WTC11 (cell line): Measurements from ENCODE around the gene DMD. TPM values are rescaled to one million over a fixed set of nuclear protein-coding genes. Genes with fewer than 3 reads are reported as not detected.

ENCODE experiments used
- ATAC-seq: fragments of 200-7000 bp; cut with Tn5 transposase; 2 replicates; pipeline ENCODE4 v1.10.0; 2021; ENCODE audit warnings: mild to moderate bottlenecking, moderate library complexity
- CTCF ChIA-PET: fragments of 300-600 bp; sonication (Branson Sonifier 250); formaldehyde crosslinking; loops from one replicate; lab custom pipeline; 2021; ENCODE audit warnings: antibody characterized with exemption; lab: Charles Lee
- POLR2A ChIA-PET: fragments of 350-600 bp; sonication (Branson Sonifier 250); formaldehyde crosslinking; loops from one replicate; lab custom pipeline; 2021; ENCODE audit warnings: antibody characterized with exemption; lab: Charles Lee
- DNase-seq: peaks from one replicate; pipeline ENCODE4 v3.0.0; 2021; ENCODE audit warnings: low spot score
- H3K27ac Mint-ChIP-seq: 2 replicates; pipeline ENCODE4 v1.8.0; 2021; ENCODE audit warnings: mixed read lengths
- H3K27me3 Mint-ChIP-seq: 2 replicates; pipeline ENCODE4 v1.8.0; 2021; ENCODE audit warnings: low read depth, mild to moderate bottlenecking, moderate library complexity, mixed read lengths
- H3K36me3 Mint-ChIP-seq: 2 replicates; pipeline ENCODE4 v1.8.0; 2021; ENCODE audit warnings: mixed read lengths
- H3K4me1 Mint-ChIP-seq: 2 replicates; pipeline ENCODE4 v1.8.0; 2022; ENCODE audit warnings: mixed read lengths
- H3K4me3 Mint-ChIP-seq: 2 replicates; pipeline ENCODE4 v1.8.0; 2021; ENCODE audit warnings: mild to moderate bottlenecking, moderate library complexity, mixed read lengths
- H3K9me3 Mint-ChIP-seq: 2 replicates; pipeline ENCODE4 v1.8.0; 2021; ENCODE audit warnings: mixed read lengths
- ARID4B ChIP-seq: sonication (generic); formaldehyde crosslinking; IDR thresholded peaks from 2 replicates; pipeline ENCODE4 v1.8.0; 2023; ENCODE audit warnings: missing genetic modification reagents, mild to moderate bottlenecking, borderline replicate concordance
- ATF2 ChIP-seq: sonication (generic); formaldehyde crosslinking; IDR thresholded peaks from 2 replicates; pipeline ENCODE4 v1.8.1; 2022; ENCODE audit warnings: low read depth, missing genetic modification reagents, borderline replicate concordance
- ATF6 ChIP-seq: sonication (generic); formaldehyde crosslinking; IDR thresholded peaks from 2 replicates; pipeline ENCODE4 v1.8.1; 2023; ENCODE audit warnings: mild to moderate bottlenecking, missing genetic modification reagents
- CBFB ChIP-seq: sonication (generic); formaldehyde crosslinking; IDR thresholded peaks from 2 replicates; pipeline ENCODE4 v1.8.1; 2022; ENCODE audit warnings: mild to moderate bottlenecking, low read depth, missing genetic modification reagents
- JAZF1 ChIP-seq: fragments of 250-450 bp; sonication (Bioruptor Pico); IDR thresholded peaks from 2 replicates; pipeline ENCODE4 v1.9.0; 2021; ENCODE audit warnings: moderate library complexity, mild to moderate bottlenecking, inconsistent platforms
- NFATC4 ChIP-seq: fragments of 250-450 bp; sonication (Bioruptor Pico); IDR thresholded peaks from 2 replicates; pipeline ENCODE4 v1.9.0; 2021; ENCODE audit warnings: mild to moderate bottlenecking
- PRDM15 ChIP-seq: sonication (generic); formaldehyde crosslinking; IDR thresholded peaks from 2 replicates; pipeline ENCODE4 v1.8.0; 2022; ENCODE audit warnings: missing genetic modification reagents
- RORB ChIP-seq: fragments of 250-450 bp; sonication (Bioruptor Pico); IDR thresholded peaks from 2 replicates; pipeline ENCODE4 v1.9.0; 2021; ENCODE audit warnings: mild to moderate bottlenecking
- SOX15 ChIP-seq: fragments of 250-450 bp; sonication (Bioruptor Pico); IDR thresholded peaks from 2 replicates; pipeline ENCODE4 v1.9.0; 2021; ENCODE audit warnings: mild to moderate bottlenecking
- SP1 ChIP-seq: sonication (generic); formaldehyde crosslinking; conservative IDR thresholded peaks from 2 replicates; pipeline ENCODE4 v1.8.1; 2022; ENCODE audit warnings: missing genetic modification reagents
- TEAD4 ChIP-seq: sonication (generic); formaldehyde crosslinking; IDR thresholded peaks from 2 replicates; pipeline ENCODE4 v1.8.0; 2022; ENCODE audit warnings: mild to moderate bottlenecking, missing genetic modification reagents
- TP53 ChIP-seq: sonication (generic); formaldehyde crosslinking; IDR thresholded peaks from 2 replicates; pipeline ENCODE4 v1.8.1; 2023; ENCODE audit warnings: mild to moderate bottlenecking, missing genetic modification reagents
- USF2 ChIP-seq: sonication (generic); formaldehyde crosslinking; IDR thresholded peaks from 2 replicates; pipeline ENCODE4 v1.8.1; 2023; ENCODE audit warnings: mild to moderate bottlenecking, missing genetic modification reagents, moderate library complexity
- ZNF281 ChIP-seq: sonication (generic); formaldehyde crosslinking; IDR thresholded peaks from 2 replicates; pipeline ENCODE4 v1.8.0; 2023; ENCODE audit warnings: mild to moderate bottlenecking, missing genetic modification reagents
- ZNF317 ChIP-seq: sonication (generic); formaldehyde crosslinking; IDR thresholded peaks from 2 replicates; pipeline ENCODE4 v1.8.1; 2023; ENCODE audit warnings: low read depth, mild to moderate bottlenecking, moderate library complexity, missing genetic modification reagents, borderline replicate concordance
- total RNA-seq: library from RNA; stranded (reverse); gene quantifications from 3 replicates; pipeline ENCODE4 v1.2.3, GENCODE V29; 2021

DMD gene
- total RNA-seq, 1 experiment from 2014 or later: 9.1 TPM

- no peak for ATAC-seq
- TF ChIP-seq TP53 (CRISPR knock-in tag): no peak
- TF ChIP-seq SOX15 (CRISPR knock-in tag): no peak
- no peak for TF ChIP-seq RORB (CRISPR knock-in tag)
- TF ChIP-seq NFATC4 (CRISPR knock-in tag): no peak
- no peak for TF ChIP-seq ATF6
- no peak for TF ChIP-seq ARID4B (CRISPR knock-in tag)
- TF ChIP-seq CBFB: no peak
- TF ChIP-seq ATF2 (CRISPR knock-in tag): no peak
- no peak for TF ChIP-seq ZNF281 (CRISPR knock-in tag)
- TF ChIP-seq TEAD4 (CRISPR knock-in tag): no peak
- no peak for TF ChIP-seq PRDM15 (CRISPR knock-in tag)
- TF ChIP-seq ZNF317 (CRISPR knock-in tag): no peak
- no peak for TF ChIP-seq SP1 (CRISPR knock-in tag)
- no peak for TF ChIP-seq JAZF1 (CRISPR knock-in tag)
- TF ChIP-seq USF2 (CRISPR knock-in tag): no peak
- TF ChIP-seq, all 79 proteins: peak for 0
- ChIA-PET CTCF (interaction anchor here (0.6 to 1.8 kb wide), 7 partner anchors 8 to 176 kb away, joined by 3 to 8 read pairs (median 3); no protein-coding TSS in a partner anchor), POLR2A (no interaction called here)
- Mint-ChIP-seq H3K4me1 (peaks cover 30% of the 10 kb centered on the region), H3K36me3 (peaks cover 6% of the 10 kb centered on the region; the same call in 1 of the 2 replicates), H3K27me3 (no peaks in the 10 kb centered on the region), H3K27ac (no peak overlapping the region), H3K4me3 (no peak overlapping the region), H3K9me3 (no peaks in the 10 kb centered on the region)
- no peak for DNase-seq
These were observed 1998.2 kb downstream of the DMD start for GRCh38 chrX:31212856-31213748.
